Measurements from ENCODE around the gene VDAC1. TPM values are rescaled to one million over a fixed set of nuclear protein-coding genes. Genes with fewer than 3 reads are reported as not detected.

VDAC1 gene
- polyA plus RNA-seq, 4 donors: 94.2 to 208 (median 180) TPM

- DNase-seq (ENCODE audit: low read depth in 4 of 4, low spot score in 3 of 4): peak in 2 of 4 donors; percentile 45 to 64
Observed at GRCh38 chr5:134026521-134027287, 21.9 kb upstream of the VDAC1 start.

- no peak for DNase-seq (ENCODE audit: low read depth in 4 of 4, low spot score in 3 of 4)
Observed at GRCh38 chr5:134025786-134026185, 21.0 kb upstream of the VDAC1 start.

GRCh38 chr5:134024811-134025210 is 20.0 kb upstream of the VDAC1 start:
- no peak for DNase-seq (ENCODE audit: low read depth in 4 of 4, low spot score in 3 of 4)

GRCh38 chr5:134022333-134022732 is 17.6 kb upstream of the VDAC1 start:
- no peak for DNase-seq (ENCODE audit: low read depth in 4 of 4, low spot score in 3 of 4)

GRCh38 chr5:134020188-134020587 is 15.4 kb upstream of the VDAC1 start:
- DNase-seq (ENCODE audit: low read depth in 4 of 4, low spot score in 3 of 4): no peak

- no peak for DNase-seq (ENCODE audit: low read depth in 4 of 4, low spot score in 3 of 4)
Observed at GRCh38 chr5:134019636-134020035, 14.9 kb upstream of the VDAC1 start.

GRCh38 chr5:134018986-134019316 is 14.2 kb upstream of the VDAC1 start:
- DNase-seq (ENCODE audit: low read depth in 4 of 4, low spot score in 3 of 4): no peak

GRCh38 chr5:134018154-134018985 is 13.6 kb upstream of the VDAC1 start:
- no peak for DNase-seq (ENCODE audit: low read depth in 4 of 4, low spot score in 3 of 4)

GRCh38 chr5:134008266-134008749 is 3.5 kb upstream of the VDAC1 start:
- DNase-seq (ENCODE audit: low read depth in 4 of 4, low spot score in 3 of 4): no peak

GRCh38 chr5:134007581-134008265 is 2.9 kb upstream of the VDAC1 start:
- no peak for DNase-seq (ENCODE audit: low read depth in 4 of 4, low spot score in 3 of 4)

GRCh38 chr5:134006115-134006514 is 1.3 kb upstream of the VDAC1 start:
- DNase-seq (ENCODE audit: low read depth in 4 of 4, low spot score in 3 of 4): no peak

GRCh38 chr5:134005417-134006061 is 764 bp upstream of the VDAC1 start:
- DNase-seq (ENCODE audit: low read depth in 4 of 4, low spot score in 3 of 4): peak in 1 of 4 donors; percentile 58

- DNase-seq (ENCODE audit: low read depth in 4 of 4, low spot score in 3 of 4): peak in 1 of 4 donors; percentile 22
Observed at GRCh38 chr5:134003817-134004625, 754 bp downstream of the VDAC1 start.

GRCh38 chr5:134003064-134003816 is 1.5 kb downstream of the VDAC1 start:
- no peak for DNase-seq (ENCODE audit: low read depth in 4 of 4, low spot score in 3 of 4)

GRCh38 chr5:134001938-134002731 is 2.6 kb downstream of the VDAC1 start:
- DNase-seq (ENCODE audit: low read depth in 4 of 4, low spot score in 3 of 4): no peak

GRCh38 chr5:134000696-134001453 is 3.9 kb downstream of the VDAC1 start:
- no peak for DNase-seq (ENCODE audit: low read depth in 4 of 4, low spot score in 3 of 4)

- DNase-seq (ENCODE audit: low read depth in 4 of 4, low spot score in 3 of 4): no peak
Observed at GRCh38 chr5:134000091-134000511, 4.7 kb downstream of the VDAC1 start.

GRCh38 chr5:133998807-133999206 is 6.0 kb downstream of the VDAC1 start:
- DNase-seq (ENCODE audit: low read depth in 4 of 4, low spot score in 3 of 4): no peak
